ENCODE measurements around the gene LGALS1.
A peak's percentile ranks its signal among the peaks of the same experiment; 100 is the strongest.

Gene LGALS1

DNA sequence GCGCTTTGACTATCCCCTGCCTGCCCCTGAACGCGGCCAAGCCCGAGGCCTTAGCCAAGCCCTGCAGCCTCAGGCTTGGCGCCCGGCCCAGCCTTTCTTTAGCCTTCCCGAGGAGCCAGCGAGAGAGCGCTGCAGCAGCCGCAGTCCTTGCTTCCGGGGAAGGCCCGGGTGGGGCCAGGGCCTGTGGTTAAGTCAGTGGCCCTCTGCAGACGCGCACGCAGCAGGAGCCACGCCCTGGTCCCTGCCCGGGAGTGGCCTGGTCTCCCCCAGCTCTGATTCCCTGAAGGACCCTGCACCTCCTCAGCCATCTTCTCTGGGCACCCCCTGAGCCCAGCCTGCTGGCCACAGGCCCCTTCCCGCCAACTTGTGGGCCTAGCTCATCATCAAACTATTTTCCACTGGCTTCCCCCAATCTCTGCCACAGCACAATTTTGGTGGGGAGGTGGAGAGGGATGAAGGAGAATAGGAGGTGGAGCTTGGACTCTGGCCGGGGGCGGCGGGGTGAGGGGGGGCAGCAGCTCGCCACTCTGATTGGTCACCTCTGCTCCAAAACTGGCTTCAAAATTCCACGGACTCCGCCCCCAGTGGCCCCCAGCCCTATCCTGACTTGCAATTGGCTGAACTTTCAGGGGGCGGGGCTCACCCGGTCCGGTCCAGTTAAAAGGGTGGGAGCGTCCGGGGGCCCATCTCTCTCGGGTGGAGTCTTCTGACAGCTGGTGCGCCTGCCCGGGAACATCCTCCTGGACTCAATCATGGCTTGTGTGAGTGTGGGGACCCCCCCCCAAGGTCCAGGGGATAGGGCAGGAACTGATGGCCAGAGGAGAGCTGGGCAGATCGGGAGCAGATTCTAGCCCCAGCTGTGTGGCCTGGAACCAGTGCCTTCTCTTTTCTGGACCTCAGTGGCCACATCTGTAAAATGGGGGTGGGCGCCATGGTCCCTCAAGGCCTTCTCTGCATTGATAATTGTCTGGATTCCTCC, at the start of gene LGALS1:
LGALS1 (plus strand) TSS at position 686 of the 979 bp plus-strand sequence; CDS start at position 753, 67 bp downstream.
- Histone ChIP-seq H3K27me3 (ENCODE audit: control insufficient read depth, insufficient read depth, low read length) (no peaks in the 10 kb centered on the region), H3K4me3 (ENCODE audit: low read depth, low read length) (peak within 1 kb of the TSS; percentile 61), H3K9ac (ENCODE audit: low read depth, low read length) (no peak within 1 kb of the TSS), H3K9me3 (ENCODE audit: control insufficient read depth, insufficient read depth, low read length) (no peaks in the 10 kb centered on the region), H3K4me1 (ENCODE audit: control insufficient read depth, insufficient read depth, low read length) (peaks cover 3% of the 10 kb centered on the region), H3K36me3 (ENCODE audit: control insufficient read depth, insufficient read depth, low read length) (no peaks in the 10 kb centered on the region)

DNA sequence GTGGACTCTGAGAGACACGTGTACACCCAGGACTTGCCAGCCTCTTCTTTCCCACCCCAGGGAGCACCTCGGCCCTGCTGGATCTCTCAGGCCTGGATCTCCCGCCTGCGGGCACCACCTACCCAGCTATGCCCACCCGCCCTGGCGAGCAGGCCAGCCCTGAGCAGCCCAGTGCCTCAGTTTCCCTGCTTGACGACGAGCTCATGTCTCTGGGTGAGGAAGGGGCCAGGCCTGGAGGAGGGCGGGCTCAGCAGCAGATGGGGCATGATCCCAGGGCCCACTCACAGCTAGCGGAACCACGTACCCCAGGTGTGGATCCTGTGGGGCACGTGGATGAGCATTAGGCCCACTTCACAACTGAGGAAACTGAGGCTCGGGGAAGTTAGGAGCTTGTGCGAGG, 49.7 kb upstream of the LGALS1 start:
- Histone ChIP-seq H3K4me1 (ENCODE audit: control insufficient read depth, insufficient read depth, low read length) (peaks cover 2% of the 10 kb centered on the region), H3K27me3 (ENCODE audit: control insufficient read depth, insufficient read depth, low read length) (no peaks in the 10 kb centered on the region), H3K9me3 (ENCODE audit: control insufficient read depth, insufficient read depth, low read length) (no peaks in the 10 kb centered on the region), H3K36me3 (ENCODE audit: control insufficient read depth, insufficient read depth, low read length) (peaks cover 30% of the 10 kb centered on the region), H3K9ac (ENCODE audit: low read depth, low read length) (no peak overlapping the region), H3K4me3 (ENCODE audit: low read depth, low read length) (no peak overlapping the region)

DNA sequence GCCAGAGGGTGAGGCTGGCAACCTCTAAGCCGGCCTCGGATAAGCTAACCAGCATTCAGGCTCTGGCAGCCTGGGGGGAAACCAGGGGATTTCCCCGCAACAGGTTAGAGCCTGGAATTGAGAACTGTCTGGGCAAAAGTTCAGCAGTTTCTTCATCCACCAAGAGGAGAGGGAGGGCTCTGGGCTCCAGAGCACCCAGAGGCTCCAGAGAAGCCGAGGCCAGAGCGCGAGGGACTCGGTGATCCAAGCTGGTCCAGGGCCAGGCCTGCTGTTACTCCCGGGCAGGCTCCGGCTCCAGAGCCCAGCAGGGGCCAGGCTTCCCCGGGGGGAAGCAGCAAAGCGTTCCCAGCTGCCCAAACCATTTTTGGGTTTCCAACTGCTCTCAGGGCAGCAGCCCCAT, 49.3 kb upstream of the LGALS1 start:
- no peak overlapping the region for H3K4me3 ChIP-seq (ENCODE audit: low read depth, low read length)
- peaks cover 2% of the 10 kb centered on the region for H3K4me1 ChIP-seq (ENCODE audit: control insufficient read depth, insufficient read depth, low read length)
- H3K9ac ChIP-seq (ENCODE audit: low read depth, low read length) = peak overlapping the region; percentile 3
- no peaks in the 10 kb centered on the region for H3K9me3 ChIP-seq (ENCODE audit: control insufficient read depth, insufficient read depth, low read length)
- H3K27me3 ChIP-seq (ENCODE audit: control insufficient read depth, insufficient read depth, low read length) = no peaks in the 10 kb centered on the region
- peaks cover 34% of the 10 kb centered on the region for H3K36me3 ChIP-seq (ENCODE audit: control insufficient read depth, insufficient read depth, low read length)

DNA sequence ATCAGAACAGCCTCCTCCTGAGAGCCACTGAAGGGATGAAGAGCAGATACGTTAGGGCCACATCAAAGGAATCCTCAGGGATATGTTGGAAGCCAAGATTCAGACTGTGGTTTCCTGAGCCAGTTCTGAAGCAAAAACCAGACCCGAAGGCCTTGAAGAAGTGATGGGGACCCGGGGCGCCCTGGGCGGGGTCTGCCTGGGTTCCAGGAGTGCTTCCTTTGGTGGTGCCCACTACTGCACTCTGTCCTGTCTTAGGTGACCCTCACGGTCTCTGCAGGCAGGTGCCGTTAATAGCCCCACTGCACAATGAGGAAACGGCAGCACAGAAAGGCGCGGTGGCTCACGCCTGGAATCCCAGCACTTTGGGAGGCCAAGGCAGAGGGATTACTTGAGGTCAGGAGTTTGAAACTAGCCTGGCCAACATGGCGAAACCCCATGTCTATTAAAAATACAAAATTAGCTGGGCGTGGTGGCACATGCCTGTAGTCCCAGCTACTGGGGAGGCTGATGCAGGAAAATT, 48.8 kb upstream of the LGALS1 start:
- Histone ChIP-seq H3K4me3 (ENCODE audit: low read depth, low read length) (no peak overlapping the region), H3K9me3 (ENCODE audit: control insufficient read depth, insufficient read depth, low read length) (no peaks in the 10 kb centered on the region), H3K36me3 (ENCODE audit: control insufficient read depth, insufficient read depth, low read length) (peaks cover 37% of the 10 kb centered on the region), H3K9ac (ENCODE audit: low read depth, low read length) (peak overlapping the region; percentile 3), H3K4me1 (ENCODE audit: control insufficient read depth, insufficient read depth, low read length) (peaks cover 2% of the 10 kb centered on the region), H3K27me3 (ENCODE audit: control insufficient read depth, insufficient read depth, low read length) (no peaks in the 10 kb centered on the region)

DNA sequence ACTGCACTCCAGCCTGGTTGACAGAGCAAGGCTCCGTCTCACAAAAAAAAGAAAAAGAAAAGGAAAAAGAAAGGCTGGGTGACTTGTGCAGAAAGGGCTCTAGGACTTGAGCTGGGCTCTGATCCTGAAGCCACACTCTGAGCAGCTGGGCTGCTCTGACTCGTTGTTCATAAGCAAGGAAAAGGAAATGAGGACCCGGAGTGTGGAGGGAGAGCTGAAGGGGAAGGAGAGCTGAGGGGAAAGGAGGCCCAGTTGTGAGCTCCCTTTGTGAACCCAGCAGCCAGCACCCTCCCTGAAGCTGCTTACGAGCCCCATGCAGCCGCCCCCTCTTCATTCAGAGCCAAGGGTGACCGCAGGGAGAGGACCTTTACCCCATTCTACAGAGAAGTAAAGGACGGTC, 48.3 kb upstream of the LGALS1 start:
- Histone ChIP-seq H3K4me3 (ENCODE audit: low read depth, low read length) (no peak overlapping the region), H3K27me3 (ENCODE audit: control insufficient read depth, insufficient read depth, low read length) (no peaks in the 10 kb centered on the region), H3K36me3 (ENCODE audit: control insufficient read depth, insufficient read depth, low read length) (peaks cover 42% of the 10 kb centered on the region), H3K9ac (ENCODE audit: low read depth, low read length) (no peak overlapping the region), H3K4me1 (ENCODE audit: control insufficient read depth, insufficient read depth, low read length) (peaks cover 2% of the 10 kb centered on the region), H3K9me3 (ENCODE audit: control insufficient read depth, insufficient read depth, low read length) (no peaks in the 10 kb centered on the region)

DNA sequence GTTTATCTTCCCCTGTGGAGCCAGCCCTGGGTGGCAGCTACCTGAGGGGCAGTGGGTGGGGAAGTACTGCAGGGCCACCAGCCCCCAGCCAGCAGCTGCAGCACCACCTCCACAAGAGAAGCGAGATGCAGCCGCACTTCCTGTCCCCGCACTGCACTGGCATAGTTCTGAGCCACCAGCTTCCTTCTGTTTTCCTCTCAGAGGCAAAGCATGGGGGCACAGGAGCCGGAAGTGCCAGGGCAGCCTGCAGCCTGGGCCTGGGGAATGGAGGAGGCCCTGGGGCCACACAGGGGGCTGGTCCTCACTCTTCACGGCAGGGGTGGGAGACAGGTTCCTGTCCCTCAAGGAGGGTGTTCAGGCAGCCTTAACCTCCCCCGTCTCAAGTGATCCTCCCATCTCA, 47.9 kb upstream of the LGALS1 start:
- peaks cover 2% of the 10 kb centered on the region for H3K4me1 ChIP-seq (ENCODE audit: control insufficient read depth, insufficient read depth, low read length)
- peaks cover 46% of the 10 kb centered on the region for H3K36me3 ChIP-seq (ENCODE audit: control insufficient read depth, insufficient read depth, low read length)
- no peaks in the 10 kb centered on the region for H3K9me3 ChIP-seq (ENCODE audit: control insufficient read depth, insufficient read depth, low read length)
- H3K4me3 ChIP-seq (ENCODE audit: low read depth, low read length) = no peak overlapping the region
- H3K27me3 ChIP-seq (ENCODE audit: control insufficient read depth, insufficient read depth, low read length) = no peaks in the 10 kb centered on the region
- no peak overlapping the region for H3K9ac ChIP-seq (ENCODE audit: low read depth, low read length)

DNA sequence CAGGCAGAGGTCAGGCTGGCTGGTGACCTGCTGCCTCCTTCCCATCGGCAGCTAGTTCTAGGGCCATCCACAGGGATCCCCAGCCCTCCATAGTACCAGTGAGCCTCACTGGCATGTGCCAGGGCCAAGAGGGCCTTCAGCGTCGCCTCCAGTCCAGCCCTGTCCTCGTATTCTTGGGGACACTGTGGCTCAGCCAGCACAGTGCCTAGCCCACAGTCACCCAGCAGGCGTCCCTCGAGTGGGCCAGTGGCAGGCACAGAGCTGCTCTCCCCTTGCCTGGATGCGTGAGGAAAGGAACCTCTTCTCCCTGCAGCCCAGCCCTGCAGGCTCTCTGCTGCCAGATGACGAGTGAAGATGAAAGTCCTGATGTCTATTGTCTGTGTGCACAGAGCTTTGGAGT, 46.6 kb upstream of the LGALS1 start:
- no peaks in the 10 kb centered on the region for H3K27me3 ChIP-seq (ENCODE audit: control insufficient read depth, insufficient read depth, low read length)
- peaks cover 37% of the 10 kb centered on the region for H3K36me3 ChIP-seq (ENCODE audit: control insufficient read depth, insufficient read depth, low read length)
- no peak overlapping the region for H3K4me3 ChIP-seq (ENCODE audit: low read depth, low read length)
- no peaks in the 10 kb centered on the region for H3K9me3 ChIP-seq (ENCODE audit: control insufficient read depth, insufficient read depth, low read length)
- H3K9ac ChIP-seq (ENCODE audit: low read depth, low read length) = no peak overlapping the region
- H3K4me1 ChIP-seq (ENCODE audit: control insufficient read depth, insufficient read depth, low read length) = peaks cover 4% of the 10 kb centered on the region

DNA sequence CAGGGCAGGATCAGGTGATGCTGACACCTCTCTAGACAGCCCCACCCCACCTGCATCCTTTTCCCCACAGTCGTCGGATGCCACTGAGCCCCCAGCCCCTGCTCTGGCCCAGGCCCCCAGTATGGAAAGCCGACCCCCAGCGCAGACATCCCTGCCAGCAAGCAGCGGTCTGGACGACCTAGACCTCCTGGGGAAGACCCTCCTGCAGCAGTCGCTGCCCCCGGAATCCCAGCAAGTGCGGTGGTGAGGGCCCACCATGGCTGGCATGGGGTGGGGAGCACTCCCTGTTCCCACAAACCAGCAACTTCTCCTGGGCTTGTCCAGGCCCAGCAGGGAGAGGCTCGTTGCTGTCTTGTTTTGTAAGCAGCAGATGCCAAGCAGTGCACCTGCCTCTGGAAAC, 45.5 kb upstream of the LGALS1 start:
- Histone ChIP-seq H3K27me3 (ENCODE audit: control insufficient read depth, insufficient read depth, low read length) (no peaks in the 10 kb centered on the region), H3K9me3 (ENCODE audit: control insufficient read depth, insufficient read depth, low read length) (no peaks in the 10 kb centered on the region), H3K4me3 (ENCODE audit: low read depth, low read length) (no peak overlapping the region), H3K9ac (ENCODE audit: low read depth, low read length) (no peak overlapping the region), H3K36me3 (ENCODE audit: control insufficient read depth, insufficient read depth, low read length) (peaks cover 30% of the 10 kb centered on the region), H3K4me1 (ENCODE audit: control insufficient read depth, insufficient read depth, low read length) (peaks cover 10% of the 10 kb centered on the region)

DNA sequence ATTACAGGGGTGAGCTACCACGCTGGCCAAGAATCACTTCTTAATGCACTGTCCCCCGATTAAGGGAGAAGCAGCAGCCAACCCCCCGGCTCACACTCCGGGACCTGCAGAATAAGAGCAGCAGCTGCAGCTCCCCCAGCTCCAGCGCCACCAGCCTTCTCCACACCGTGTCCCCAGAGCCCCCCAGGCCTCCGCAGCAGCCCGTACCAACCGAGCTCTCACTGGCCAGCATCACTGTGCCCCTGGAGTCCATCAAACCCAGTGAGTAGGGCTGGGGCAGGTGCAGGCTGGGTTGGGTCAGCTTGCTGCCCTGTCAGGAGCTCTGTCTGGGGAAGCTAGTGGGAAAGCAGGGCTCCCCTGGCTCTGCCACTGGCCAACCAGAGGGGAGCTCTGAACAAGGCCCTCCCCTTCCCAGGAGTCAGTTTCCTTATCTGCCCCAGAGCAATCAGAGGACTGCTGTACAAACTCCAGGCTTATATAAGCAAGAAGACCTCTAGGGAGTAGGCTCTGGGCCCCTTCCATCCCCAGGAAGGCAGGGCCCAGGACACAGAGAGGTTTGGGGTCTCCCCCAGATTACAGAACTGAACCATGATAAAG, 44.5 kb upstream of the LGALS1 start:
- peaks cover 27% of the 10 kb centered on the region for H3K36me3 ChIP-seq (ENCODE audit: control insufficient read depth, insufficient read depth, low read length)
- H3K4me3 ChIP-seq (ENCODE audit: low read depth, low read length) = no peak overlapping the region
- no peak overlapping the region for H3K9ac ChIP-seq (ENCODE audit: low read depth, low read length)
- H3K27me3 ChIP-seq (ENCODE audit: control insufficient read depth, insufficient read depth, low read length) = no peaks in the 10 kb centered on the region
- H3K9me3 ChIP-seq (ENCODE audit: control insufficient read depth, insufficient read depth, low read length) = no peaks in the 10 kb centered on the region
- H3K4me1 ChIP-seq (ENCODE audit: control insufficient read depth, insufficient read depth, low read length) = peaks cover 10% of the 10 kb centered on the region

DNA sequence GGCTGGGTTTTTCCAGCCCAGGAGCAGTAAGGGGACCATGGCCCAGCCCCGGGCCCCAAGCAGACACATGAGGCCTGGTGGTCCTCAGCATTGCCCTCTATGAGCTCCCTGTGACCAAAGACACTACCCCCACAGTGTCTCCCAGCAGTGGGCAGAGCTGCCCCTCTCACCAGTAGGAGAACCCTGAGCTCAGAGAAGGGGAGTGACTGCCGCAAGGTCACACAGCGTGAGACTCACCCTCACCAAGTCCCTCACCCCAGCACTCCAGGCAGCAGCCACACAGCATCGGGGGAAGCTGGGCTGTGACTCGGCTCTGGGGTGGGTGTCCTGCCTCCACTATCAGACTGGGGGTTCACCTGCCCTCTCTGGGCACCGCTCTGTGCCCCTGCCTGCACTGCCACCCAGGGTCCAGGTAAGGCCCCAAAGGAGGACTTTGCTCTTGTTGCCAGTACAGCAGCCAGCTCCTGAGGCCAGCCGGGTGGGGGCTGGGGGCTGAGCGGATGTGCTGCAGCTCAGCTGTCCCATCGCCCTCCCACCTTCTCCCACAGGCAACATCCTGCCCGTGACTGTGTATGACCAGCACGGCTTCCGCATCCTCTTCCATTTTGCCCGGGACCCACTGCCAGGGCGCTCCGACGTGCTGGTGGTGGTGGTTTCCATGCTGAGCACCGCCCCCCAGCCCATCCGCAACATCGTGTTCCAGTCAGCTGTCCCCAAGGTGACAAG, 43.8 kb upstream of the LGALS1 start:
- H3K9me3 ChIP-seq (ENCODE audit: control insufficient read depth, insufficient read depth, low read length) = no peaks in the 10 kb centered on the region
- H3K4me3 ChIP-seq (ENCODE audit: low read depth, low read length) = no peak overlapping the region
- peaks cover 10% of the 10 kb centered on the region for H3K4me1 ChIP-seq (ENCODE audit: control insufficient read depth, insufficient read depth, low read length)
- no peak overlapping the region for H3K9ac ChIP-seq (ENCODE audit: low read depth, low read length)
- no peaks in the 10 kb centered on the region for H3K27me3 ChIP-seq (ENCODE audit: control insufficient read depth, insufficient read depth, low read length)
- peaks cover 23% of the 10 kb centered on the region for H3K36me3 ChIP-seq (ENCODE audit: control insufficient read depth, insufficient read depth, low read length)

DNA sequence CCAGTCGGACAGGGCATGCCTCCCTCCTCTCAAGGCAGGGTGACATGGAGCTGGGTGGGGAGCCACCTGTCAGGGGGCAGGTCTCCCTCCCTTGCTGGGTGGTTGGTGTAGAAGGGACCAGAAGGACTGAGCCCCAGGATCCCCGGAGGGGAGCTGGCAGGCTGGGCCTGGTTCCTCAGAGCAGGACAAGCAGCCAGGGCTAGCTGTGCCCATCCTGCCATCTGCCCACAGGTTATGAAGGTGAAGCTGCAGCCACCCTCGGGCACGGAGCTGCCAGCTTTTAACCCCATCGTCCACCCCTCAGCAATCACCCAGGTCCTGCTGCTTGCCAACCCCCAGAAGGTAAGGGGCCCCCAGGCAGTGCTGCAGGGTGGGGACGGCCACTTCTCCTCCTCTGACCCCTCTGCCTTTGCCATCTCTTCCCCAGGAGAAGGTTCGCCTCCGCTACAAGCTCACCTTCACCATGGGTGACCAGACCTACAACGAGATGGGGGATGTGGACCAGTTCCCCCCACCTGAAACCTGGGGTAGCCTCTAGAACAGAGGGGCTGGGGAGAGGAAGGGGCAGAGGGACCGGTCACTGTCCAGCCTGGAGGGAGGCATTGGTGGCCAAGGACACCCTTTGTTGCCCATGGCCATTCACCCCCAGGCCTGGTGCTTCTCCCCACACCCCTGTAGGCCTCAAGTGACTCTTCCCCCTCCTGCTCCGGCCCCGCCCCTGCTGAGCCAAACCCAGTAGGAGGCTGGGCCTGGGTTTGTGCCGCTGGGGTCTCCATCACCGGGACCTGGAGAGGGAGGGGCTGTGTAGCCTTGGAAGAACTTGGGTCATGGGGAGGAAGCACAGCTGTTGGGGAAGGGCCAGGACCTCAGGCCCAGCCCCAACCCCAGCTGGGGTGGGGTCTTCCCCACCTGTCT, 43.0 kb upstream of the LGALS1 start:
- Histone ChIP-seq H3K4me3 (ENCODE audit: low read depth, low read length) (no peak overlapping the region), H3K9me3 (ENCODE audit: control insufficient read depth, insufficient read depth, low read length) (no peaks in the 10 kb centered on the region), H3K36me3 (ENCODE audit: control insufficient read depth, insufficient read depth, low read length) (peaks cover 17% of the 10 kb centered on the region), H3K4me1 (ENCODE audit: control insufficient read depth, insufficient read depth, low read length) (peaks cover 10% of the 10 kb centered on the region), H3K9ac (ENCODE audit: low read depth, low read length) (no peak overlapping the region), H3K27me3 (ENCODE audit: control insufficient read depth, insufficient read depth, low read length) (no peaks in the 10 kb centered on the region)
